GM19238 (cell line): ENCODE measurements around the gene TM4SF20.
A peak's percentile ranks its signal among the peaks of the same experiment; 100 is the strongest.

Source experiments
- DNase-seq: peaks from one replicate; pipeline ENCODE4 v3.0.0; 2011; ENCODE audit warnings: low spot score; ENCODE audit not compliant: insufficient read length

TM4SF20 gene, protein sequence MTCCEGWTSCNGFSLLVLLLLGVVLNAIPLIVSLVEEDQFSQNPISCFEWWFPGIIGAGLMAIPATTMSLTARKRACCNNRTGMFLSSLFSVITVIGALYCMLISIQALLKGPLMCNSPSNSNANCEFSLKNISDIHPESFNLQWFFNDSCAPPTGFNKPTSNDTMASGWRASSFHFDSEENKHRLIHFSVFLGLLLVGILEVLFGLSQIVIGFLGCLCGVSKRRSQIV

DNA sequence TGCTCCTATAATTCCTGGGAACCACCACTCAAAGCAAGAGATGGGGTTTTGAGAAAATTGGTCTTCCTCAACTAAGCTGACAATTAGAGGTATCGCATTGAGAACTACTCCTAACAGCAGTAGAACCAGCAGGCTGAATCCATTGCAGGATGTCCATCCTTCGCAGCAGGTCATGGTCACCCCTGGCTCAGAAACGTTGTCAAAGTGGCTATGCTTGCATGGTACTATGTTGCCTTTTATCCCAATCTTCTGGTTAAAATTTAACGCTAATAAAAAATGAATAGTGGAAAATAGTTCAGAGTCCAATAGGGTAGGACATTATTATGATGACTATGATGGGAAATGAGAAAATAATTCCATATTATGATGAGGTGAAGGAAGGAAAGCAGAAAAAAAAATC is at the start of gene TM4SF20:
TM4SF20 (minus strand) TSS at position 212 of the 400 bp plus-strand sequence; CDS start at position 174, 38 bp downstream.
- DNase-seq, result no peak

DNA sequence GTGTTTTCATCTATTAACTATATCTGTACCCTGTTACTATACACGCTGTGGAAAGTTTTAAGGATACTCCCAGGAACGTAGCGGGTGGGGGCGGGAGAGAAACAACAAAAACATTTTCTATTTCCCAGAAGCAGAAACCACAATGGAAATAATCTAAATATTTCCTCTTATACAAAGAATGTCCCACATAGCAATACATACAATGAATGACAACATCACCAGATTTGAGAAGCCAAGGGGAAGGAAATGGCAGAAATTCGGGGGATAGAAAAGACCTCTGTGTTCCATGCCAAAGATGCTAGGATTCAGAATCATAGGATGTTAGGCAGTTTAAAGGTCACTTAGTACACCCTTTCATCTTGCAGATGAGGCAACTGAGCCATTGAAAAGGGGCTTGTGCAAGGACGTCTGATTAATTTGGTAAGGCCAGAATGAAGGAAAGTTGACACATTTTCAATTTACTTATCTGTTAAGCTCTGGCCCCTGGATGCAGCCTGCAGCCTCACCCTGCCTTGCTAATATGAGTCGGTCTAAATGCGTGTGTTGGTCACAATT is 49.7 kb upstream of the TM4SF20 start:
- no peak for DNase-seq

DNA sequence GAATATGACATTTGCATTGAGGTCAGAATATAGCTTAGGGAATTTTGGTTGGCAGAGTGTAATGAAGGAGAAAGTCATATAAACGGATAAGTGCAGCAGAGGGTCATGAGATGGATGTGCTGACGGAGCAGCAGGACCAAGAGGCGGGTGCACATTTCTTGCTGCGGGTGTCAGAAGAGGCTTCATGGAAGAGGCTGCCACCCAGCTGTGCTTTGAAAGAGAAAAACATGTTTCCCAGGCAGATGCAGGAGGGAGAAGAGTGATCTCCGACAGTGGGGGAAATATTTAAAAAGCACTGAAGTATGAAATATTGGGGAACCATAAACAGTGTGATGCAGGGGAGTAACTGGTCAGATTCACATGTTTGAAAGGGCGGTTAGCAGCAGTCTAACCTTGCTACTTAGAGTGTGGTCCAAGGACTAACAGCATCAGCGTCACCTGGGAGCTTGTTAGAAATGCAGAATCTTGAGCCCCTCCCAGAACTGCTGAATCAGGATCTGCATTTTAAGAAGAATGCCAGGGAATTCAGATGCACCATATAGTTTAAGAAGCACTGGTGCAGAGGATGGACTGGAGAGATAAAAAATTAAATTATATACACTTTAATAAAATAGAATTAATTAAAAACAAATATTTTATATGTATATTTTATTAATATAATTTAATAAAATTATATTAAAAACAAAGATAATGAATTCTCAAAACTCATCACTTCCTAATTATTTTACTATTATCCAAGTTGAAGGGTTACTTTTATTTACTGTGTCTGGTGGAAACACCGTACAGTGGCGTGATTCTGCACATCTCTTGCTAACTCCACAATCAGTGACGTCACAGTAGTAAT is 44.8 kb upstream of the TM4SF20 start:
- DNase-seq, result no peak

DNA sequence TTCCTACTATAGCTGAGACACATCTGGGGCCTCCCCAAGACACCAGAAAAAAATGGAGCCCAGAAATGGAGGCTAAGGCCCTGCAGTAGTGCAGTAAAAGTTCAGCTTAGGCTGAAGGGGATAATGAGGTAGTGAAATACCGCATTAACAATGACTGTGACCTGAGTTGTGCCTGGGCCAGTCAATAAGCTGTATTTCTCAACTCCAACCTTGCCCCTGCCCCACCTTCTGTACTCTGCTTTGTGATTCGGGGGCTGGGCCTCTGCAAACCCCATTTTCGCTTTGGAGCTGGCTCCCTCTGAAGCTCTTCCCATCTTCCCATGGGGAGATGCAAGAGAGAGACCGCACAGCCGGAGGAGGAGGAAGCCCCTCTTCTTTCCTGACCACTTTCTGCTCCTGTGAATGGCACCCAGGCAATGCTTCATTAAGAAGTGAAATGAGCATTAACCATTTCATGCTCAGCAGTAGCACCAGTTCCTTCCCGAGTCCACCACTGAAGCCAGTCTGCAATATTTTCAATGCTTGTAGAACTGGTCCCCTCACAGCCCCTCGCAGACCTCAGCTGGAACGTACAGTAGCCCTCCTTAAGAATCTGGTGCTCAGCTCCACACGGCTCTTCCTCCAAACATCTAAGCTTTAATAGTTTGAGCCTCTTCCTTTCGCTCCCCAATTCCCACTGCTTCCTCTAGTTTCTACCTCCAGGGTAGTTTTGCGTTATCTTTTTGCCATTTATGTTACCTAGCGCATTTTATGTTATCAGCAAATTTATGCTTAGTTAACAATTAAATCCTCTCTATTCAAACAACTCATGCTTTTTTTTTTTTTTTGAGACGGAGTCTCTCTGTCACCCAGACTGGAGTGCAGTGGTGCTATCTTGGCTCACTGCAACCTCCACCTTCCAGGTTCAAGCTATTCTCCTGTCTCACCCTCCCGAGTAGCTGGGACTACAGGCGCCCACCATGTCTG is 41.3 kb upstream of the TM4SF20 start:
- DNase-seq, result no peak

DNA sequence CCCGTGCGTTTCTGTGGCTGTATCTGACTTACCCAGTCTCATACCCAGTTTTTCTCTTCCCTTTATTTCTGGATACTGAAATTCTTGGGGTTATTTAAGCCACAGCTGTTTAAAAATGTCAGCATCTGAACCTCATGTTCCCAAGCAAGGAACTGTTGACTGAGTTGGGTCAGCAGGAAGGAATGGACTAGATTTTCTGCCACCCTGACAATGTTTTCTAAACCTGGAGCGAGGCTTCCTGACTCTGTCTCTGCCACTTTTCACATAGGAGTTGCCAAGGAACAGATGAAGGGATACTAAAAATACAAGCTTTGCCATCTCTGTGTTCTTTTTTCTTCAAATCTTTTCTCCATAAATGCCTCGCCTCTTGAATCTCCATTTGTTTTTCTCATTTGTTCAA is 37.6 kb upstream of the TM4SF20 start:
- DNase-seq, result no peak

DNA sequence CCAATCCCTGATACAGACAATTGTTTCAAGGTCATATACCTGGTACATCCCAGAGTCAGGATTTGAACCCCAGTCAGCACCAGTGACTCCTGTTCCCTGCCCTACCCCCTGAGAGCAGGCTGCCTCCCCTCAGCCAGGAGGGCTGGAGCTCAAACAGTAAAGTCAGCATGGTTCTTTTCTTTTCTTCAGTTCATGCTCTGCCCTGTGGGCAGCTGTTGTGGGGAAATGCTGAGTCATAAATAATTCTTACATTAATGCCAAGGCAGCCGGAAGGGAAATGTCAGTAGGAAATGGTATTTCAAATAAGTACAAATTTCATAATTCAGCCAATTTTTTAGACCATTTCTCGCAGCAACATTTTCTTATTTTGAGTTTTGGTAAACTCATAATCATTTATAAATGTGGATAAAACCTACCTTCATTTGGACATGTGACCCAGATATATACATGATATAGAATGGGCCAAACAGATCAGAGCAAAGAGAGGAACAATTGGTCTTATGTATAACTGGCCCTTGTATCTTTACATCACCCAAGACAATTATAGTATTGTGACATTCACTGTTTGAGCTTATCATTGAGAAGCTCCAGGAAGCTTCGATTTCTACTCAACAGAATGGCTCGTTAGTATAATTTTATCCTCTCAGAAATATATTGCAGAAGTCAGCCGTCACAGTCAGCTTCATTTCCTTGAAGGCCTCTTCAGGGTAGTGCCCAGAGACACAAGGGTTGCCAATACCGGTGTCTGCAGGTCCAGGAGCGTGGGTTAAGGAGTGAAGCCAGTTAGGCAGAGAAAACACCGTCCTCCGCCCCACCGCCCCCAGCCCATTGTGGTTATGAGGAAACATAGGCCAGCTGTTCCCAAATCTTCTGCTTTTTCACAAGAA is 36.7 kb upstream of the TM4SF20 start:
- peak; percentile 13 for DNase-seq

DNA sequence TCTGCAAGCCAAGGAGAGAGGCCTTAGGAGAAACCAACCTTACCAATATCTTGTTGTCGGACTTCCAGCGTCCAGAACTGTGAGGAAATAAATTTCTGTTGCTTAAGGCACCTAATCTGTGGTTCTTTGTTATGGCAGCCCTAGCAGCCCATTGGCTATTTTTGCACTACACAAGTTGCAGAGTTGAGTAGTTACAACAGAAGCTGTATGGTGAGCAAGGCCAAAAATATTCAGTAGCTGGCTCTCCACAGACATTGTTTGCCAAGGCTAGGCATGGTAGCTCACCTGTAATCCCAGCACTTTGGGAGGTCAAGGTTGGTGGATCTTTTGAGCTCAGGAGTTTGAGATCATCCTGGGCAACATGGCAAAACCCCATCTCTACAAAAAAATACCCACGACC is 35.7 kb upstream of the TM4SF20 start:
- no peak for DNase-seq

DNA sequence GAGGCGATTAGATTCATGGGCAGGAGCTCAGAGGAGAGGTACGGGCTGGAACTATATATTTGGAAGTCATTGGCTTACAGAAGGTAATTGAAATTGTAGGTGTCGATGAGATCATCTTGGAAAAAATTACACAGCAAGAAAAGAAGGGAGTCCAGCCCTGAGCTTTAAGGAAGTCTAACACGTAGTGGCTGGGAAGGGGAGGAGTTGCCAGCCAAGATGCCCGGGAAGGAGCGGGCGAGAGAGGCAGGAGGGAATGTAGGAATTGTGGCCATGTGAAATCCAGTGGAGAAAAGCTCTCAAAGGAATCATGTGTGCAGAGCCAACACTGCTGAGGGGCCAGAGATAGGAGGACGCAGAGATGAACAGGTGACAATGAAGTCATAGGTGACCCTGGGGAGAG is 34.3 kb upstream of the TM4SF20 start:
- DNase-seq, result no peak

DNA sequence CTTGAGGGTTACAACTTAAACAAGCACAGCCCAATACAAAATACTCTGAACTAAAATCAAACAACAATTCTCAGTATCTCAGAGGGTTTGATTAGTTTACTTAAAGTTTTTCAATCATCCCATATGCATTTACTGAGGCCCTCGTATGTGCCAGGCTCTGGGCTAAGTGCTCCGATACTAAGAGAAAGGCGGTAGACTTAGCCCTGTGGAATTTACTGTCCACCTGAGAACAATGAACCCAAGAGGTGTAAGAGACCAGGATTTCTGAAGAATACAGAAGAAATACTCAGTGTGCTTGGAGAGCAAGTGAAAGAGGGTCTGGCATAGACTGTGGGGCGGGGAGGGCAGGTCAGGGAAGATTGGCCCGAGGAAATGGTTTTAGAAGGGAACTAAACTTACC is 33.8 kb upstream of the TM4SF20 start:
- DNase-seq, result no peak

DNA sequence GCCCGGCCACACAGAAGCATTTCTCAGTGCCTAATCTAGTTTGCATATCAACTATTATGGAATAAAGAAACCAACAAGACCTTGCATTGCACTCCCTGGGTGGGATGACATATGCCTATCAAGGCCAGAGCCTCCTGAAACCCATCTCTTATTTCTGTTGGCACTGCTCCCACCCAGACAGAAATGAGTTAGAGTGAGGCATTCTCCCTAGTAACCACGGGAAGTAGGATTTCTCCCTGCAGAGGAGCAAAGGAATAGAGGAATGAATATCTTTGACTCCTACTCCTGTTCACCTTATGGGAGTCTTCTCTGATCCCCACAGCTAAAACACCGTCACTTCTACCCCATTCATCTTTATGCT is 32.9 kb upstream of the TM4SF20 start:
- no peak for DNase-seq

DNA sequence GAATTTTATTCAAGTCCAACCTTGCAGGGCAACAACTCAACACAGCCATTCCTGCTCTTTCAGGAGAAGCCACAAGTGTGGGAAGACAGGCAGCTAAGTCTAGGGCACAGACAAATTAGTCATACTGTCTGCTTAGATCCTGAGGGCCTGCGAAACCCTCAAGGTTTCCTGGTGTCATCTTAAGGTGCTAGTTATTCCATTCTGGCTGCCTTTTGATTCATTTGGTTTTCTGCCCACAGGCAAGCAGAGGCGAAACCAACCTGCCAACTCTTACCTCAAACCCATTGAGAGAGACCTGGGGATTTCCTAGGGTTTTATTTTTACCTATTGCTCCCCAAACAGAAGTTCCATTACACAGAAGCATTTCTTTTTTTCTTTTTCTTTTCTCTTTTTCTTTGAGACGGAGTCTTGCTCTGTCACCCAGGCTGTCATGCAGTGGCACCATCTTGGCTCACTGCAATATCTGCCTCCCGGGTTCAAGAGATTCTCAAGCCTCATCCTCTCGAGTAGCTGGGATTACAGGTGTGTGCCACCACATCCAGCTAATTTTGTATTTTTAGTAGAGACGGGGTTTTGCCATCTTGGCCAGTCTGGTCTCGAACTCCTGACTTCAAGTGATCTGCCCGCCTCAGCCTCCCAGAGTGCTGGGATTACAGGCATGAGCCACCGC is 32.3 kb upstream of the TM4SF20 start:
- DNase-seq, result no peak

DNA sequence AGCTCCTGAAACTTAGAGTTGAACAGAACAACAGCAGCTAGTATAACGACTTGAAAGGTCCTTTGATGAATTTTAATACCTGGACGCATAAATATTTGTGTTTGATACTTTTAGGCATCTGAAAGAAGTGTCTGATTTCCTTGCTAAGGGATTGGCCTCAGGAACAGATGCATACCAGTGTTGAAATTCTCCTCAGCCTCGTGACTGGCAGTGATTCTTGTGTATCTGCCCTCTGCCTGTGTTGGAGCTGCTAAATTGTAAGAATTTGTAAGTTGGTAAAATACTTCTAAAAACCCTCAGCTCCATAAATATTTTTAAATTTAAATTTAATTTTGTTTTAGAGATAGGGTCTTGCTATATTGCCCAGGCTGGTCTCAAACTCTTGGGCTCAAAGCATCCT is 31.1 kb upstream of the TM4SF20 start:
- no peak for DNase-seq

DNA sequence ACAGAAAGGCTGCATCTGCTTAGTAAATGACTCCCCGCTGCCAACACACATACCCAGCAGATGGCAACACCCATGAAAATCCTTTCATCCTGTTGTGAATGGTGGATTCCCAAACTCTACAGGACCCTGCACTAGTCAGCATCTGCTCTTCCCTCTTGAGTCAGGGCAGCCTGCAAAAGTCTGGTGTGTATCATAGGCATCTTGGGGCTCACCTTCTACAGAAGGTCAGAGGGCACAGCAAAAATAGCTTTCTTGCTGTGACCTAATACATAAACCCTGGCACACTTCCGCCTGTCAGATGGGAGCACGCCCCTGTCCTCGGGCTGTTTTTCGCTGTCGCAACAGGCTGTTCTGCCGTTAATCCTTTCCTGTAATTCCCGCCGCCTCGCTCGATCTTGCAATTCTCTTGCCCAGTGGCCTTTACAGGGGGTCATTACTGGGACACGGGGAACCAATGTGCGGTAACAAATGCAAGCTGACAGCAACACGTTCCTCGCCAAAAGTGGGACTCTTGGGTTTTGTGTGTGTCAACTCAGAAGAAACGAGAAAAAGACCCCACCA is 28.6 kb upstream of the TM4SF20 start:
- DNase-seq, result no peak

DNA sequence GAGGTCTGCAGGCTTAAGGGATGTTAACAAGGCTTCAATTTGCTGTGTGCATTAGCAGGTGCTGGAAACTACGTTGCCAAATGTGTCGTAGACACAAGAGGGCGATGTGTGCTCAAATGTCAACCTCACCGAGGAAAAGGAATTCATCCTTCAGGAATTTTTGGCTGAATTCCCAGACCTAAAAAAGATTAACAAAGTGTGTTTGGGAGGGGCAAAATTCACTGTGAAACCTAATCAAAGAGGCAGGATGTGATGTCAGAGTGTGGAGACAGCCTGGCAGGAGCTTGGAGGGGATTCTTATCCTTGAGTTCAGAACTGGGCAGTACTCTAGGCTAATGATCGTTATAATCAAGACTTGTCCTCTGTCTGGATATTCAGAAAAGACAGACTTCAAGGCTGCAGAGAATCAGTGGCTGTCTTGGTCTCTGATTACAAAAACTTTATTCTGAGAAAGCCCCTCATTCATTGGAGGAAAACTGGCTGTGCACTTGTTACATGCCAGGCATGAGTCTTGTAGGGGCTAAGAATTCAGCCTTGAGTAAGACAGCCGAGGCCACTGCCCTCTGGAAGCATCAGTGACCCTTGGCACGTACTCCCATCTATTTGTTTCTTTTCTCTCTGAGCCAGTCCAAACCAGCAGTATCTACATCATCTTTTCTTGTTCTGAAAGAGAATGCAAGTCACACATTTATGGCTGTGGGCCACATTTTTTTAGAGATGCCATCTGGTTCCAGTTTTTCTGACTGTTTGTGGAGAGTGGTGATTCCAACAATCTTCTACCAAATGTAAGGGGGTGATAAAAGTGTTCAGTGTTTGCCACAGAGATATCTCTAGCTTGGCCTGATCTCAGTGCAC is 27.3 kb upstream of the TM4SF20 start:
- no peak for DNase-seq

DNA sequence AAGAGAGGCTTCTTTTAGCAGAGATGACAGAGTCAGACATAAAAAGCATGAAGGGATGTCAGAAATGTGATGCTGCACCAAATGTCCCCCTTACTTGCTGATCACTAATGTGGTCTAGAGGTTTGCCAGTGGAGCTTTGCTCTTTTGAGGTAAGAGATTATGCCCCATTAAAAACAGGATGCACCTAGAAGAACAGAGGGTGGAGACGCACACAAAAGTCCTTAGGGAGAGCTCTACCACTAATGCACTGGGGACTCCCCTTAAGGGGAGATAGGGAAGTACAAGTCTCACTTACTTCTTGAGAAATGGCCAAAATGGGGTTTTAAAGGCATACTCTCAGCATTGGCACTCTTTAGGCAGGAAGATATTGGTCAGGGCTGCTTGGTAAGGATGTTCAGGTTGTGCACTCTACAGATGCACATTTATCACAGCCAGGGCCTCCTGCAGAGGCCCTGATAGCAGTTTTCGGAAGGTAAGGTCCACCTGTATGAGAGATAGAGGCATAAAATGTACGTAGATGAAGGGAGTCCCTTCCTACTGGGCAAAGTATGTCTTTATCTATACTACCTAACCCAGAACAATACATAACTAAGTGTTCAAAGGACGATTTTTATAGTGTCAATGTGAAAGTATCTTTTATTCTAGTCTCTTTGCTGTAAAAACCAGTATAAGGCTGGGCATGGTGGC is 25.6 kb upstream of the TM4SF20 start:
- no peak for DNase-seq

DNA sequence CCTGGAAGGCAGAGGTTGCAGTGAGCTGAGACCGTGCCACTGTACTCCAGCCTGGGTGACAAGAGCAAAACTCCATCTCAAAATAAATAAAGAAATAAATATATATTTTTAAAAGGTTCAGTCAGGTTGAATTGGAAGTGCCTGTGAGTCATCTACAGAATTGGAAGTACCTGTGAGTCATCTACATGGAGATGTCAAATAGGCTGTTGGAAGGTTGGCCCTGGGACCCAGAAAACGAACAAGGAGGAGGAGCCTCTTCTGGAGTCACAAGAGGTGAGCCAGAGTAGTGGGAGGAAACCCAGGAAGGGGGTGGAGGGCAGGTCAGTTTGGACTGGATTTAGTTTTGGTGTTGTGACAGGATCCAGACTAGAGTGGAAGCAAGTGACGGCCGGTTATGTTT is 23.9 kb upstream of the TM4SF20 start:
- DNase-seq, result no peak

DNA sequence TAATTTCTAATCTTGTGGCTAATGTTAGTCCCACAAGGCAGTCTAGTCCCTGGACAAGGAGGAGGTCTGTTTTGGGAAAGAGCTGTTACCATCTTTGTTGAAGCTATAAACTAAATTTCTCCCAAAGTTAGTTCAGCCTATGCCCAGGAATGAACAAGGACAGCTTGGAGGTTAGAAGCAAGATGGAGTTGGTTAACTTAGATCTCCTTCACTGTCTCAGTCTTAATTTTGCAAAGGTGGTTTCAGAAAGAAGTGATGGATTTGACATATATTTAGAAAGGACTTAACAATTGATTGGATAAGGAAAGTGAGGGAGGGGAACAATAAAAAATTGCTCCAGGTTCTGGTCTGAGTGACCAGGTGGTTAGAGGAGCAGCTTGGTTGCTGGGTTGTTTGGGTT is 23.2 kb upstream of the TM4SF20 start:
- no peak for DNase-seq

DNA sequence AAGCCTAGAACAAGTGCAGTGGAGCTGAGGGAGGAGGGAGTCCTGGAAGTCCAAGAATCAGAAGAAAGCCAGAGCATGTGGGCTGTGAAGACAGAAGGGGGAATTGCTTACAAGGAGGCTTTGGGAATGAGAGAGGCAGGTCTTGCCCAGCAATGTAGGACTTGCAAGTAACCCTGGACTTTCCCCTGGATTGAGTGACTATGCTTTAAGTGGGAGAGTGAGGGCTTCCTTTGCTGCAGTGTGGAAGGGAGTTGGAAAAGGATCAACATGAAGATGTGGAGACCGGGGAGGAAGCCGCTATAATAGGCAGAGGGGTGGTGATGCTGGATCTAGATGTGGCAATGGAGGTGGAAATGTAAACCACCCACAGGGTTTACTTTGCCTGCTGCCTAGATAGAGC is 22.4 kb upstream of the TM4SF20 start:
- DNase-seq, result no peak
